Peyer's patch (tissue), 4 donors: ENCODE data around the gene PAM. TPM values are rescaled to one million over a fixed set of nuclear protein-coding genes. Genes with fewer than 3 reads are reported as not detected.
A peak's percentile ranks its signal among the peaks of the same experiment; 100 is the strongest.

ENCODE experiments used
- DNase-seq, 3 donors: peaks; one replicate each; pipeline ENCODE4 v3.0.0-alpha.2; 2017 to 2019
- H3K27ac ChIP-seq, 4 donors: fragments of 200-600 bp; sonication (generic); one replicate each; pipeline ENCODE4 v1.5.1; 2016 to 2019
- H3K27me3 ChIP-seq, 2 donors: fragments of 200-600 bp; sonication (generic); one replicate each; pipeline ENCODE4 v1.5.1; 2019
- H3K36me3 ChIP-seq, 3 donors: fragments of 200-600 bp; sonication (generic); one replicate each; pipeline ENCODE4 v1.5.1; 2016 to 2019
- H3K4me1 ChIP-seq, 4 donors: fragments of 200-600 bp; sonication (generic); one replicate each; pipeline ENCODE4 v1.5.1; 2016 to 2019
- H3K4me3 ChIP-seq, 4 donors: fragments of 200-600 bp; sonication (generic); 1 replicate in 3 of 4; 2 replicates in 1 of 4; pipeline ENCODE4 v1.5.1; 2016 to 2019; ENCODE audit warnings: mild to moderate bottlenecking in 1 of 4
- H3K9me3 ChIP-seq, 4 donors: fragments of 200-600 bp; sonication (generic); one replicate each; pipeline ENCODE4 v1.5.1; 2016 to 2019; ENCODE audit warnings: mild to moderate bottlenecking in 1 of 4
- CTCF ChIP-seq, 6 experiments: fragments of 450-650 bp in 4 of 6; fragments of 200-600 bp in 2 of 6; sonication (generic) in 1 of 6; IDR thresholded peaks; one replicate each; pipeline ENCODE4 v1.5.1; 2017 to 2019; ENCODE audit warnings: antibody characterized with exemption in 6 of 6, mild to moderate bottlenecking in 3 of 6, moderate library complexity in 1 of 6
- POLR2A ChIP-seq, 2 donors: fragments of 450-650 bp; IDR thresholded peaks; one replicate each; pipeline ENCODE4 v1.5.1; 2017; ENCODE audit warnings: antibody characterized with exemption in 2 of 2, mild to moderate bottlenecking in 2 of 2, moderate library complexity in 2 of 2
- total RNA-seq, 4 donors: library from RNA; depleted of rRNA; stranded (reverse); fragments of >200 nt; gene quantifications; one replicate each; pipeline ENCODE4 v1.1.0, GENCODE V29; 2016

The PAM gene
- total RNA-seq, 4 donors from 2014 or later, result 58.6 to 130 (median 109) TPM

GRCh38 chr5:102969641-102970040 is 214.5 kb downstream of the PAM start:
- Histone ChIP-seq H3K4me3 (no peak overlapping the region), H3K27ac (no peak overlapping the region), H3K36me3 (no peaks in the 10 kb centered on the region), H3K9me3 (no peaks in the 10 kb centered on the region), H3K4me1 (no peaks in the 10 kb centered on the region), H3K27me3 (no peaks in the 10 kb centered on the region)
- DNase-seq, result no peak
- TF ChIP-seq CTCF (IDR thresholded peaks at IDR 0.05) (no peak), POLR2A (IDR thresholded peaks at IDR 0.05) (no peak)

GRCh38 chr5:102971676-102972293 is 216.7 kb downstream of the PAM start:
- Histone ChIP-seq H3K4me3 (no peak overlapping the region), H3K9me3 (no peaks in the 10 kb centered on the region), H3K4me1 (no peaks in the 10 kb centered on the region), H3K27ac (no peak overlapping the region), H3K36me3 (no peaks in the 10 kb centered on the region), H3K27me3 (no peaks in the 10 kb centered on the region)
- no peak for DNase-seq
- TF ChIP-seq CTCF (IDR thresholded peaks at IDR 0.05) (peak in 4 of 6 experiments; percentile 16 to 61 (median 44)), POLR2A (IDR thresholded peaks at IDR 0.05) (no peak)

- Histone ChIP-seq H3K27ac (no peak overlapping the region), H3K27me3 (no peaks in the 10 kb centered on the region), H3K36me3 (no peaks in the 10 kb centered on the region), H3K4me1 (no peaks in the 10 kb centered on the region), H3K9me3 (no peaks in the 10 kb centered on the region), H3K4me3 (no peak overlapping the region)
- no peak for TF ChIP-seq CTCF (IDR thresholded peaks at IDR 0.05)
- TF ChIP-seq POLR2A (IDR thresholded peaks at IDR 0.05), result no peak
- DNase-seq, result no peak
These were observed 219.1 kb downstream of the PAM start for GRCh38 chr5:102974177-102974576.

- Histone ChIP-seq H3K9me3 (no peaks in the 10 kb centered on the region), H3K4me3 (no peak overlapping the region), H3K4me1 (no peaks in the 10 kb centered on the region), H3K27ac (no peak overlapping the region), H3K36me3 (no peaks in the 10 kb centered on the region), H3K27me3 (no peaks in the 10 kb centered on the region)
- TF ChIP-seq CTCF (IDR thresholded peaks at IDR 0.05) (no peak), POLR2A (IDR thresholded peaks at IDR 0.05) (no peak)
- no peak for DNase-seq
These were observed 219.9 kb downstream of the PAM start for GRCh38 chr5:102975045-102975444.

GRCh38 chr5:102975457-102976182 is 220.5 kb downstream of the PAM start:
- Histone ChIP-seq H3K27ac (no peak overlapping the region), H3K9me3 (no peaks in the 10 kb centered on the region), H3K4me3 (no peak overlapping the region), H3K36me3 (no peaks in the 10 kb centered on the region), H3K4me1 (no peaks in the 10 kb centered on the region), H3K27me3 (no peaks in the 10 kb centered on the region)
- TF ChIP-seq POLR2A (IDR thresholded peaks at IDR 0.05) (no peak), CTCF (IDR thresholded peaks at IDR 0.05) (no peak)
- no peak for DNase-seq
